ENCODE measurements around the gene SRP14.
"Not testable (repeated sequence)": the region's sequence is repeated elsewhere in the genome, so short reads cannot be mapped to it uniquely, and the experiment has no call there.

SRP14 gene, protein sequence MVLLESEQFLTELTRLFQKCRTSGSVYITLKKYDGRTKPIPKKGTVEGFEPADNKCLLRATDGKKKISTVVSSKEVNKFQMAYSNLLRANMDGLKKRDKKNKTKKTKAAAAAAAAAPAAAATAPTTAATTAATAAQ

DNA sequence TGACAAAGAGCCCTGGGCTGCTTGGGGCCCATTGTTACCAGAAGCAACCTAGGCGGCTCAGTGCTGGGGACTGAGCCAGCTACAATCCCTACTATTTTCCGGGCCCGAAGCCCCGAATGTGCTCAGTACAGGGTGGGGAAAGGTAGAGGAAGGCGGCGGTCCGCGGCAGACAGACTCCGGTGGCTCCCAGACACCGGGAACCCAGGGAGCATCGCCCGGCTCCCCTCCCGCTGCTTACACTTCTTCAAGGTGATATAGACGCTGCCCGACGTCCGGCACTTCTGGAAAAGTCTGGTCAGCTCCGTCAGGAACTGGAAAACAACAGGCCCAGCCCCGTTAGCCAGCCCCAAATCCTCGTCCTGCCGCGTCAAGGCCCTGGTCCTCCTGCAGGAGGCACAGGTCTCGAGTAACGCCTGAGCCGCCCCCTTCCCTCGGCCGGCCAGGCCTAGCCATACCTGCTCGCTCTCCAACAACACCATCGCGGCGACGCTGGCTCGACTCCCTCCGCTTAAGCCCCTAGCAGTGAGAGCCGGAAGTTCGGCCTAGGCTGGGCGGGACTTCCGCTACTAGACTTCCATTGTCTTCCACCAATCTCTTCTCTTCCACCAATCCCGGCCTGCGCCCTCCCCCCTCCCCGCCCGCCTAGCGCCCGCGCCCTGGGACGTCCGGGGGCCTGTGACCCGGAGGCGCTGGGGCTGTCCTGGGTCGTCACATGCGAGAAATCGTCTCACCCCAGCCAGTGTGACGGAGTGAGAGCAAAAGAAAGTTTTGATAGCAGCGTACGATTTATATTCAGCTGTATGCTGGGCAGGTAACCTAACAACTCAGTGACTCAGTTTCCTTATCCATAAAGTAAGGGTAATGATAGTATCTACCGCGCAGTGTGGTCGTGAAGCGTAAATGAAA lies at the start of gene SRP14:
SRP14 (minus strand) TSS at position 544 of the 906 bp plus-strand sequence; CDS start at position 479, 65 bp downstream.
- DNase-seq = peak; percentile 88

DNA sequence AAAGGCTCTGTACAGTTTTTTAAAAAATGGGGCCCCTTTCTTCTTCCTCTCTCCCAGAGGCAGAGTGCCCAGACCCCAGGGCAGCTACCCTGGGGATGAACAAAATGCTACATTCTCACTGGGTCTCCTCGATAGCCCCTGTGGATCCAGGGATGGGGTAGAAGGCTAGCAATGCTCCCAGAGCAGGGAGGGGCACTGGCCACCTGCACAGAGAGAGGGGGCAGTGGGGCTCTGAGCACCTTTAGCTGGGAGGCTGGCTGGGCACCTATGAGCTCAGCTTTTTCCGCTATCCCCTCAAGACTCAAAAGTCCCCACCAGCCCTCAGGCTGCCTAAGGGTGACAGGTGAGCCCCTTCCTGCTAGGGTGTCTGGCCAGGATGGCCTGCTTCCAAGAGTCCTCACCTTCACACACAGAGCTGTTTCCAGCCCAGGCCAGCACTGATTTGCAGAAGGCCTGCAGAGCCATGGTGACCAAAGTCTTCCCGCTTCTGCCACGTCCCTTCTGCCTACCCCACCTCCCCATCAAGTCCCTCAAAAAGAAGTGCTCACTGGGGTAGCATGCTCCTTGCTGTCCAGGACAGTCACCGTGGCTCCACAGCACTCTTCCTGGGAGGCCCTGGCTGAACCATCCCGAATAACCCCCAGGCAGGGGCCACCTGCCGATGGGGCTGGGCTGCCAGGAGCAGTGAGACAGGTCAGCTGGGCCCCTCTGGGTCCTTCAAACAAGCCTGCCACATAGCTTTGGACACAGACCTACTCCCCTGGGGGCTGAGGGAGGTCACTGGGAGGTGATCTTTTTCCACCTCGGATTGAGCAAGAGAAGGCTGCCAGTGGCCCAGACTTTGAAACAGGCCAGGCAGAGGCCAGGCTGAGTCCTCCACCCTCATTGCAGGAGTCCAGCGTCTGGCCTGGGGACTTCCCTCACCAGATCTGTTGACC lies 49.3 kb upstream of the SRP14 start:
- no peak for DNase-seq

GRCh38 chr15:40087068-40087810 lies 48.3 kb upstream of the SRP14 start:
- DNase-seq = no peak

DNA sequence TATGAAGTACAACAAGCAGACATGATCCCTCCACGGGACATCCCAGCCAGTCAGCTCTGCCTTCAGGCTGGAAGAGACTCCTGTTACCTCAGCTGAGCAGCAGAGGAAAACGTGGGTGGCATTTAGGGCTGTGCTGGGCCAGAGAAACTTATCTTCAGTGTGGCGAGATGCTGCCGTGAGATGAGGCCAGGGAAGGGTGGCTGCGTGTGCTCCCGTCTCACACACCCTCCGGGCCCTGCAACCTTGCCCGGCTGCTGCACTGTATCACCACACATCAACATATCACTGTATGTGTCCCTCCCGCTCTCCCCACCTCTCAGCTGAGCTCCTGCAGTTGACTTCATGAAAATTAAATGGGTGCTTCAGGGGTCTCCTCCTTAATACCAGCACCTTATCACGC lies 46.3 kb upstream of the SRP14 start:
- no peak for DNase-seq

DNA sequence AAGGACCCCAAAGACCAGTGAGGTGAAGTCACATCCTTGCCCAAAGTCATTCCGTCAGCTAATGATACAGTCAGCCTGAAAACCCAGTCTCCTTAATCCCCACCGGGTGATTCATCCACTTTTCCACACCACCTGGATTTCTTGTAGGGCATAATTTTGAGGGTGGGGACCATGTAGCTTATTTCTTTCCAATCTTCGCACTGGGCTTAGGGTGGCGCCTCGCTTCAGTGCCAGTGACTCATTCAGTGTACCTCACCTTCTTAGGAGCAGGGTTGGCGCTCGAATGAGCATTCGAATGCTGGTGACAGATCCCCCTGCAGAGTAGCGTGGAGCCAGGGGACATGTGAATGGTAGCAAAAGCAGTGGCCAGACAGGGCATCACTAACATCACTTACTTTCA lies 45.7 kb upstream of the SRP14 start:
- DNase-seq = no peak

DNA sequence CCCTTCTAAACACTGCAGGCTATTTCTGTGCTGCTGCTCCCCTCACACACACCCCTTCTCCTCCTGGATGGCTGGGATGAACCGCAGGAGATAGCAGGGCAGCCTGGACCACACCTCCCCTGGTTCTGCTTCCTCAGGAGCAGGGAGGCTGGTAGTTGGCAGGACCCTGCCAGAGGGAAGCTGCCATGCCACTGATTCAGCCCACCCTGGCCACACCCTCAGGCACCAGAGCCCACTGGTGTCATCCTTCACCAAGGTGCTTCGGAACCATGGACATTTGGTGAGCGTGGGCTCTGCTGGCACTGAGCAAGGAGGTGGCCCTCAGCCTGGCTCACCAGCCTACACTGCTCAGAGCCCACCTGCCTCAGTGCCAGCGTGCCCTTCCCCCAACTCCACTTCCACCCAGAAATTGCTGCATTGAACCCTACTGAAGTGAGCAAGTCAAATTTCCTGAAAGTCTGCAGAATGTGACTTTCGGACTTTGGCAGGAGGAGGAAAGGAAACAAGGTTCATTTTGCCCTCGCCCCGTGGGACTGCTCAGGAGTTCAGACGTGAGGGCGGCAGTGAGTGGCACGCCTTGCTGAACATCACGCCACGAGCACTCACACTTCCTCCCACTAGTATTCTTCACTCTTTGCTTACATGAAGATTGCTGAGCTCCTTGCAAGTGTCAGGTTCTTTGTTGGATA lies 43.4 kb upstream of the SRP14 start:
- DNase-seq = no peak

DNA sequence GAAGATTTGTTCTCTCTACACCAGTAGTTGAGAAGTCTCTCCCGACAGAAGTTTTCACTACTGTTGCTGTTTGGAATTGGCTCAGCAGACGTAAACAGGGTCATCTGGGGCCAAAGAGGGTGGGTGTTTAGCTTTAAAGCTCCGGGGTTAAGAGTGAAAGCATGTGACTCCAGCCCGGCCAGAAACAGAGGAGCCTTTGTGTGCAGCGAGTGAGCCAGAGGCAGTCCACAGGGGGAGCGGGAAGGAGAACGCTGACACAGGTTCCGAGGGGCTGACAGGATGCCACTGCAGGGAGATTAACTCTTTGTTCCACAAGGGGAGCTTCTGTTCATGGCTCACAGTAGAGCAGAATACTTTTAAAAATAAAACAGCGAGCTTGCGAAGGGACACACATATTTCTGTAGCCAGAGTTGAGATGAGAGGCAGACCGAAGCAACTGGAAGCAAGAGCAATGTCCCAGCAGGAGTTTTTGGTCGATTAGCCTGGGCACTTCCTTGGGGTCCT lies 42.8 kb upstream of the SRP14 start:
- peak; percentile 27 for DNase-seq

DNA sequence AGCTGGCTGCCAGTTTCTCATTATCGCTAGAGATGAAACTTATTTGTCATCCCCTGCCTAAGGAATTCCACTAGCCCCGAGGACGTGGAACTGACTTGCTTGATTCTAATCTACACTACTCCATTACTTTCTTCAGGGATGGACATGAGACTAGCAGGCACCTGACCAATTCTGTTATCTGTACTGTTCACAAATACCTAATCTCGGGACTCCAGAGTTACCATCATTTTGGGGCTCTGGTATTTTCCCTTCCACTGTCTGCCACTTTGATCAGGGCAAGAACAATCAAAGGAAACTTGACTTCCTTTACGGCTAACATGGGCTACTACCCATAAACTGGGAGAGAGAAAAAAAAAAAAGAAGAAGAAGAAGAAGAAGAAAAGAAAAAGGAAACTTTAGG lies 41.9 kb upstream of the SRP14 start:
- DNase-seq = no peak

DNA sequence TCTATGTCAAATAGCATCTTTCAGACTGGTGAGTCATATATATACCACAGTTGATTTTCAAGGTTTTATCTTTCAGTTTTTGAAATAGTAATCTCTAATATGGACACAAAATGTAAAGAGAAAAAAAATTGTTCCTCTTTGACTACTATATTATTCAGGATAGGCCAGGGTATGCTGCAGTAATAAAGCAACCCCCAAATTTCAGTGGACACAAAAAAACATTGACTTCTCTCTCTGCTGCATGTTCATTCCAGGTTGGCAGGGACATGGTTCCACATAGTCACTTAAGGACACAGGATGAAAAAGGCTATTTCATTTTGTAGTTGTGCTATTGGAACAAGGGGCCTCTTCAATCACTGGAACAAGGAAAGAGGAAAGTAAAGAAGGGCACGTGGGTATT lies 41.1 kb upstream of the SRP14 start:
- DNase-seq = no peak

- no peak for DNase-seq
Measured at GRCh38 chr15:40079456-40079855, 40.5 kb upstream of the SRP14 start.

- no peak for DNase-seq
Measured at GRCh38 chr15:40075298-40076044, 36.5 kb upstream of the SRP14 start.

DNA sequence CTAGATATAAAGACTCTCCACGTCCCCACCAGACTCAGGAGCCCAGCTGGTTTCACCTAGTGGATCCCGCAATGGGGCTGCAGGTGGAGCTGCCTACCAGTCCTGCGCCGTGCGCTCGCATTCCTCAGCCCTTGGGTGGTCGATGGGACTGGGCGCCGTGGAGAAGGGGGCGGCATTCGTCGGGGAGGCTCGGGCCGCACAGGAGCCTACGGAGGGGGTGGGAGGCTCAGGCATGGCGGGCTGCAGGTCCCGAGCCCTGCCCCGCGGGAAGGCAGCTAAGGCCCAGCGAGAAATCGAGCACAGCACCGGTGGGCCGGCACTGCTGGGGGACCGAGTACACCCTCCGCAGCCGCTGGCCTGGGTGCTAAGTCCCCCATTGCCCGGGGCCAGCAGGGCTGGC lies 35.7 kb upstream of the SRP14 start:
- DNase-seq = not testable (repeated sequence)

DNA sequence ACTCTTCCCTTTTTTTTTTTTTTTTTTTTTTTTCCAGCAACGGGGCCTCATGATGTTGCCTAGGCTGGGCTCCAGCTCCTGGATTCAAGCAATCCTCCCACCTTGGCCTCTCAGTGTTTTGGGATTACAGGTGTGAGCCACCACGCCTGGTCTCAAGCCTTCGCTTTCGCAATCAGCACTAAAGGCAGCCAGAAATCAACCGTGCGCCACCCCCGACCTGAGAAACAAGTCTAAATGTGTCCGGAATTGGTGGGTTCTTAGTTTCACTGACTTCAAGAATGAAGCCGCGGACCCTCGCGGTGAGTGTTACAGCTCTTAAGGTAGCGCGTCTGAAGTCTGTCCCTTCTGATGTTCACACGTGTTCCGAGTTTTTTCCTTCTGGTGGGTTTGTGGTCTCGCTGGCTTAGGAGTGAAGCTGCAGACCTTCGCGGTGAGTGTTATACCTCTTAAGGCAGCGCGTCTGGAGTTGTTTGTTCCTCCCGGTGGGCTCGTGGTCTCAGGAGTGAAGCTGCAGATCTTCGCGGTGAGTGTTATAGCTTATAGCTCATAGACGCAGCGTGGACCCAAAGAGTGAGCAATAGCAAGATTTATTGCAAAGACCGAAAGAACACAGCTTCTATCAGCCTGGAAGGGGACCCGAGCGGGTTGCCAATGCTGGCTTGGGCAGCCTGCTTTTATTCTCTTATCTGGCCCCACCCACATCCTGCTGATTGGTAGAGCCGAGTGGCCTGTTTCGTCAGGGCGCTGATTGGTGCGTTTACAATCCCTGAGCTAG lies 34.9 kb upstream of the SRP14 start:
- not testable (repeated sequence) for DNase-seq

GRCh38 chr15:40072216-40072990 lies 33.4 kb upstream of the SRP14 start:
- no peak for DNase-seq

- DNase-seq = no peak
Measured at GRCh38 chr15:40070608-40071218, 31.7 kb upstream of the SRP14 start.

DNA sequence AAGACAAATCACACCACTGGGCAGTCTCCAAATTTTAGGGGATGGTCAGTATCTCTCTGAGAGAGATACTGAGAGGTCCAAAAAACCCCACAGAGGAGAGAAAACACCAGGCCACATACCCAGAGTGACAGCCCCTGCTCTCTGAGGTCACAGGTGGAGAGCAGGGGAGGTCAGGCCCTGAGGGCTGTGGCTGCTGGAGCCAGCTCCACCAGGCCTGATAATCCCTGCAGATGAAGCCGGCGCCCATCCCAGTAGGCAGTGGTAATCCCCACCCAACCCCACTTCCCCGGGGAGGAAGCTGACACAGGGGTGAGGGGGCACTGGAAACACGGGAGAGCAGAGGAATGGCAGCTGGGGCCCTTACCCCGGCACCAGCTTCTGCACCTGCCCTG lies 31.2 kb upstream of the SRP14 start:
- no peak for DNase-seq

GRCh38 chr15:40069178-40070165 lies 30.5 kb upstream of the SRP14 start:
- no peak for DNase-seq

All from GDM1 (cell line).